Measurements from ENCODE around the gene PTGIS. TPM values are rescaled to one million over a fixed set of nuclear protein-coding genes. Genes with fewer than 3 reads are reported as not detected.

PTGIS gene
- total RNA-seq, 1 experiment from 2014 or later: 0.26 TPM

DNA sequence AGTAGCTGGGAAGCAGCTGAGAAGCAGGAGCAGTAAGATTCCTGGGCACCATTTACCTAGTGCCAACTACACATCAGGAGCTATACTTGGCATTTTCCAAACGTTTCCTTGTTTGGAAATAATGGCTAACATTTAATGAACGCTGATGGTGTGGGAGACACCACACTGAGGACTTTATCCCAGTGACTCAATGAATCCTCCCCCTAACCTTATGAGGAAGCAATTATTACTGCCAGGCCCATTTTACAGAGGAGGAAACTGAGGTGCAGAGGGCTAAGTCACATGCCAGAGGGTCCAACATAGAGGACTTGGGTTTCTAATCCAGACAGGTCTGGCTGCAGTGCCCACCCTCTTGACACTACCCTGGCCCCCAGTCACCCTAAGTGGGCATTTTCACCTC, 6.1 kb downstream of the PTGIS start:
- TF ChIP-seq, protein P1, sequence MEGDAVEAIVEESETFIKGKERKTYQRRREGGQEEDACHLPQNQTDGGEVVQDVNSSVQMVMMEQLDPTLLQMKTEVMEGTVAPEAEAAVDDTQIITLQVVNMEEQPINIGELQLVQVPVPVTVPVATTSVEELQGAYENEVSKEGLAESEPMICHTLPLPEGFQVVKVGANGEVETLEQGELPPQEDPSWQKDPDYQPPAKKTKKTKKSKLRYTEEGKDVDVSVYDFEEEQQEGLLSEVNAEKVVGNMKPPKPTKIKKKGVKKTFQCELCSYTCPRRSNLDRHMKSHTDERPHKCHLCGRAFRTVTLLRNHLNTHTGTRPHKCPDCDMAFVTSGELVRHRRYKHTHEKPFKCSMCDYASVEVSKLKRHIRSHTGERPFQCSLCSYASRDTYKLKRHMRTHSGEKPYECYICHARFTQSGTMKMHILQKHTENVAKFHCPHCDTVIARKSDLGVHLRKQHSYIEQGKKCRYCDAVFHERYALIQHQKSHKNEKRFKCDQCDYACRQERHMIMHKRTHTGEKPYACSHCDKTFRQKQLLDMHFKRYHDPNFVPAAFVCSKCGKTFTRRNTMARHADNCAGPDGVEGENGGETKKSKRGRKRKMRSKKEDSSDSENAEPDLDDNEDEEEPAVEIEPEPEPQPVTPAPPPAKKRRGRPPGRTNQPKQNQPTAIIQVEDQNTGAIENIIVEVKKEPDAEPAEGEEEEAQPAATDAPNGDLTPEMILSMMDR (IDR thresholded peaks at IDR 0.05; ENCODE audit: unreplicated experiment): no peak
- Mint-ChIP-seq H3K36me3 (ENCODE audit: insufficient read depth, unreplicated experiment) (peaks cover 6% of the 10 kb centered on the region), H3K4me1 (ENCODE audit: low read depth, unreplicated experiment) (peaks cover 31% of the 10 kb centered on the region), H3K27me3 (ENCODE audit: unreplicated experiment) (no peaks in the 10 kb centered on the region), H3K27ac (ENCODE audit: unreplicated experiment) (peak overlapping the region; percentile 5), H3K4me3 (ENCODE audit: low read depth, unreplicated experiment) (no peak overlapping the region), H3K9me3 (ENCODE audit: low read depth, unreplicated experiment) (no peaks in the 10 kb centered on the region)
- DNase-seq: no peak
- intact Hi-C loops (cut with micrococcal nuclease; ENCODE audit: unreplicated experiment): no loop called here
- no TSS peak for BruUV-seq (replicated peaks)
- CTCF ChIA-PET: interaction anchor here (0.8 to 1.6 kb wide), 6 partner anchors 9 to 47 kb away, joined by 3 to 5 read pairs (median 4); no protein-coding TSS in a partner anchor

DNA sequence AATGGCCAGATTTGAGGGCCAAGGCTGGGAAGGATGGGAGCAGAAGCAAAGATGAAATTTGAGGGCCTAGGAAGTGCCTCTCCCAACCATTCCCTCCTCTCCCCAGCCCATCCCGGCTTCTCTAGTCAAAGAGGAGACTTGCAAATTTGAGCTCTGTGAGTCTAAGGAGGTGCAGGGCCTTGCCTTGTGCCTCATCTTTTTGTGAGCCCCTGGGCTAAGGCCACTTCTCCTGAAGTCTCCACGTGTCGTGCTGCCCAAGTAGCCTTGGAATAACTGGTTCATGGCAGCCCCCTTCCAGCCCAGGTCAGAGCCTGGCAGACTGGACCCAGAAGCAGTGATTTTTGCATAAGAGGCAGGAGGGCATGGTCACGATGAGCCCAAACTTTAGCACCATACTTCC, 6.7 kb downstream of the PTGIS start:
- H3K4me3 Mint-ChIP-seq (ENCODE audit: low read depth, unreplicated experiment): no peak overlapping the region
- TF ChIP-seq, protein P1 (IDR thresholded peaks at IDR 0.05; ENCODE audit: unreplicated experiment): no peak
- CTCF ChIA-PET: interaction anchor here (1.1 to 1.6 kb wide), 4 partner anchors 19 to 47 kb away, joined by 3 to 5 read pairs (median 4); no protein-coding TSS in a partner anchor
- H3K36me3 Mint-ChIP-seq (ENCODE audit: insufficient read depth, unreplicated experiment): peaks cover 6% of the 10 kb centered on the region
- H3K27me3 Mint-ChIP-seq (ENCODE audit: unreplicated experiment): no peaks in the 10 kb centered on the region
- intact Hi-C loops (cut with micrococcal nuclease; ENCODE audit: unreplicated experiment): no loop called here
- no peak overlapping the region for H3K27ac Mint-ChIP-seq (ENCODE audit: unreplicated experiment)
- H3K9me3 Mint-ChIP-seq (ENCODE audit: low read depth, unreplicated experiment): no peaks in the 10 kb centered on the region
- BruUV-seq (replicated peaks): no TSS peak
- peaks cover 31% of the 10 kb centered on the region for H3K4me1 Mint-ChIP-seq (ENCODE audit: low read depth, unreplicated experiment)
- DNase-seq: no peak

DNA sequence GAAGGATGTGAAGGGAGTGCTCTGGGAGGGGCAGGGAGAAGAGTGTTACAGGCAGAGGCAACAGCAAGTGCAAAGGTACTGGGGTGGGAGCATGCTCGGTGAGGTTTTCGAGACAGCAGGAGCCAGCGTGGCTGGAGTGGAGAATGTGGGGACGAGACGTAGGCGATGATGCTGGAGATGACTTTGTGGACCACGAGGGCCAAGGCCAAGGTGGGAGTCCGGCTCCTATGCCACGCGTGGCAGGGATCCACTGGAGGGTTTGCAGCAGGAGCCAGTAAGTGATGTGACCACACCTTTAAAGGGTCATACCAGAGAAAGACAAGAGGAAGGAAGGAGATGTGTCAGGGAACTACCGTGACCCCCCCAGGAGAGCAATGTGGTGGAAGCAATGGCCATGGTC, 7.3 kb downstream of the PTGIS start:
- no peak for DNase-seq
- Mint-ChIP-seq H3K4me3 (ENCODE audit: low read depth, unreplicated experiment) (no peak overlapping the region), H3K27ac (ENCODE audit: unreplicated experiment) (peak overlapping the region; percentile 5), H3K36me3 (ENCODE audit: insufficient read depth, unreplicated experiment) (peaks cover 6% of the 10 kb centered on the region), H3K4me1 (ENCODE audit: low read depth, unreplicated experiment) (peaks cover 31% of the 10 kb centered on the region), H3K27me3 (ENCODE audit: unreplicated experiment) (no peaks in the 10 kb centered on the region), H3K9me3 (ENCODE audit: low read depth, unreplicated experiment) (no peaks in the 10 kb centered on the region)
- no TSS peak for BruUV-seq (replicated peaks)
- CTCF ChIA-PET: interaction anchor here (1.6 kb wide), 1 partner anchor 23 kb away, joined by 5 read pairs; no protein-coding TSS in a partner anchor
- intact Hi-C loops (cut with micrococcal nuclease; ENCODE audit: unreplicated experiment): no loop called here
- TF ChIP-seq, protein P1 (IDR thresholded peaks at IDR 0.05; ENCODE audit: unreplicated experiment): no peak

DNA sequence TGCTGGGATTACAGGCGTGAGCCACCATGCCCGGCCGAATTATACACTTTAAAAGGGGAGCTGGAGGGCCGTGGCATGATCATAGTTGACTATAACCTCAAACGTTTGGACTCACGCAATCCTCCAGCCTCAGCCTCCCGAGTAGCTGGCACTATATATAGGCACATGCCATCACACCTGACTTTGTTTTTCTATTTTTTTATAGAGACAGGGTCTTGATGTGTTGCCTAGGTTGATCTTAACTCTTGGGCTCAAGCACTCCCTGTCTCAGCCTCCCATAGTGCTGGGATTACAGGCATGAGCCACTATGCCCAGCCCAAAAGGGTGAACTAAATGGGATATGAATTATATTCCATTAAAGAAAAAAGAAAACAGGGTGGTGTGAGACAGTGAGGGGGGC, 7.8 kb downstream of the PTGIS start:
- CTCF ChIA-PET: interaction anchor here (0.6 kb wide), 1 partner anchor 1849 kb away, joined by 3 read pairs; no protein-coding TSS in a partner anchor
- Mint-ChIP-seq H3K27ac (ENCODE audit: unreplicated experiment) (peak overlapping the region; percentile 5), H3K9me3 (ENCODE audit: low read depth, unreplicated experiment) (no peaks in the 10 kb centered on the region)

More for the DNA sequence above, 7.8 kb downstream of the PTGIS start:
- no TSS peak for BruUV-seq (replicated peaks)
- no peak for DNase-seq
- H3K4me3 Mint-ChIP-seq (ENCODE audit: low read depth, unreplicated experiment): no peak overlapping the region
- intact Hi-C loops (cut with micrococcal nuclease; ENCODE audit: unreplicated experiment): no loop called here
- no peaks in the 10 kb centered on the region for H3K27me3 Mint-ChIP-seq (ENCODE audit: unreplicated experiment)
- TF ChIP-seq, protein P1 (IDR thresholded peaks at IDR 0.05; ENCODE audit: unreplicated experiment): no peak
- peaks cover 31% of the 10 kb centered on the region for H3K4me1 Mint-ChIP-seq (ENCODE audit: low read depth, unreplicated experiment)
- peaks cover 6% of the 10 kb centered on the region for H3K36me3 Mint-ChIP-seq (ENCODE audit: insufficient read depth, unreplicated experiment)
